Measurements from ENCODE around the gene CIBAR2.

- TF ChIP-seq CTCF (IDR thresholded peaks at IDR 0.05) (no peak), ZFX (IDR thresholded peaks at IDR 0.05; ENCODE audit: borderline replicate concordance) (no peak)
Measured at GRCh38 chr16:85078952-85079351, 33.3 kb downstream of the CIBAR2 start.

All from 22Rv1 (cell line).